Ishikawa (cell line): Measurements from ENCODE around the gene MYLK4.

ENCODE experiments used
- EP300 ChIP-seq: IDR thresholded peaks from 2 replicates; pipeline ENCODE4 v1.6.1; 2012; ENCODE audit warnings: borderline replicate concordance
- FOXM1 ChIP-seq: IDR thresholded peaks from 2 replicates; pipeline ENCODE4 v1.6.1; 2012; ENCODE audit warnings: low read depth, borderline replicate concordance
- TCF12 ChIP-seq: IDR thresholded peaks from 2 replicates; pipeline ENCODE4 v1.6.1; 2012; ENCODE audit warnings: low read depth
- YY1 ChIP-seq: IDR thresholded peaks from 2 replicates; pipeline ENCODE4 v1.6.1; 2012; ENCODE audit warnings: low read depth
- ZBTB7A ChIP-seq: IDR thresholded peaks from 2 replicates; pipeline ENCODE4 v1.6.1; 2012; ENCODE audit warnings: low read depth
- TF ChIP-seq, protein P1 (sequence below): IDR thresholded peaks from 2 replicates; pipeline ENCODE4 v1.6.1; 2012; ENCODE audit warnings: low read depth, mild to moderate bottlenecking
- TF ChIP-seq, protein P2 (sequence below): IDR thresholded peaks from 2 replicates; pipeline ENCODE4 v1.6.1; 2012

DNA sequence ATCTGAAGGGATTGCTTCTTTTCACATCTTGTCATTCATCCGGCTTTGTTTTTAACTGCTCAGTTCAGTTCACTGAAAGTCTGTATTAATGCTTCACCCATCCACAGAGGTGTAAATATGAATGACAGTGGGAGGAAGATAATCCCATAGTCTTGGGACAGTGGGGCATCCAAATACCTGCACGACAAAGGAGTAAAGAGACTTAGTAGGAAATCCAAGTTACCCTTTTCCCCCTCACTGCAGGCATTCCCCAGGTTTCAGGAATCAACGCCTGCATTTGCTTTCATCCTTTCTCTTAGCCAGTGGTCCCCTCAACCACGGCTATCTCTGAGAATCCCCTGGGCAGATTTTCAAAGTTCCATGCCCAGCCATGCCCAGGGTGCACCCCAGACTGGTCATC, 110.2 kb downstream of the MYLK4 start:
- no peak for TF ChIP-seq ZBTB7A
- no peak for TF ChIP-seq FOXM1
- TF ChIP-seq, protein P1, sequence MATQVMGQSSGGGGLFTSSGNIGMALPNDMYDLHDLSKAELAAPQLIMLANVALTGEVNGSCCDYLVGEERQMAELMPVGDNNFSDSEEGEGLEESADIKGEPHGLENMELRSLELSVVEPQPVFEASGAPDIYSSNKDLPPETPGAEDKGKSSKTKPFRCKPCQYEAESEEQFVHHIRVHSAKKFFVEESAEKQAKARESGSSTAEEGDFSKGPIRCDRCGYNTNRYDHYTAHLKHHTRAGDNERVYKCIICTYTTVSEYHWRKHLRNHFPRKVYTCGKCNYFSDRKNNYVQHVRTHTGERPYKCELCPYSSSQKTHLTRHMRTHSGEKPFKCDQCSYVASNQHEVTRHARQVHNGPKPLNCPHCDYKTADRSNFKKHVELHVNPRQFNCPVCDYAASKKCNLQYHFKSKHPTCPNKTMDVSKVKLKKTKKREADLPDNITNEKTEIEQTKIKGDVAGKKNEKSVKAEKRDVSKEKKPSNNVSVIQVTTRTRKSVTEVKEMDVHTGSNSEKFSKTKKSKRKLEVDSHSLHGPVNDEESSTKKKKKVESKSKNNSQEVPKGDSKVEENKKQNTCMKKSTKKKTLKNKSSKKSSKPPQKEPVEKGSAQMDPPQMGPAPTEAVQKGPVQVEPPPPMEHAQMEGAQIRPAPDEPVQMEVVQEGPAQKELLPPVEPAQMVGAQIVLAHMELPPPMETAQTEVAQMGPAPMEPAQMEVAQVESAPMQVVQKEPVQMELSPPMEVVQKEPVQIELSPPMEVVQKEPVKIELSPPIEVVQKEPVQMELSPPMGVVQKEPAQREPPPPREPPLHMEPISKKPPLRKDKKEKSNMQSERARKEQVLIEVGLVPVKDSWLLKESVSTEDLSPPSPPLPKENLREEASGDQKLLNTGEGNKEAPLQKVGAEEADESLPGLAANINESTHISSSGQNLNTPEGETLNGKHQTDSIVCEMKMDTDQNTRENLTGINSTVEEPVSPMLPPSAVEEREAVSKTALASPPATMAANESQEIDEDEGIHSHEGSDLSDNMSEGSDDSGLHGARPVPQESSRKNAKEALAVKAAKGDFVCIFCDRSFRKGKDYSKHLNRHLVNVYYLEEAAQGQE: no peak
- no peak for TF ChIP-seq EP300
- no peak for TF ChIP-seq YY1
- TF ChIP-seq, protein P2, sequence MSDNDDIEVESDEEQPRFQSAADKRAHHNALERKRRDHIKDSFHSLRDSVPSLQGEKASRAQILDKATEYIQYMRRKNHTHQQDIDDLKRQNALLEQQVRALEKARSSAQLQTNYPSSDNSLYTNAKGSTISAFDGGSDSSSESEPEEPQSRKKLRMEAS: no peak
- TF ChIP-seq TCF12: no peak
